GM23248 (cell line): ENCODE measurements around the gene LRRC7.

Source experiments
- EZH2 ChIP-seq: fragments of 200-600 bp; sonication (generic); IDR thresholded peaks from 2 replicates; pipeline ENCODE4 v1.6.1; 2018; ENCODE audit warnings: antibody characterized with exemption, mild to moderate bottlenecking; ENCODE audit not compliant: insufficient read depth, poor library complexity, severe bottlenecking
- EZH2phosphoT487 ChIP-seq: fragments of 200-600 bp; sonication (generic); IDR thresholded peaks from 2 replicates; pipeline ENCODE4 v1.6.1; 2018; ENCODE audit warnings: antibody characterized with exemption, moderate library complexity, mild to moderate bottlenecking, low read depth; ENCODE audit not compliant: insufficient read depth

DNA sequence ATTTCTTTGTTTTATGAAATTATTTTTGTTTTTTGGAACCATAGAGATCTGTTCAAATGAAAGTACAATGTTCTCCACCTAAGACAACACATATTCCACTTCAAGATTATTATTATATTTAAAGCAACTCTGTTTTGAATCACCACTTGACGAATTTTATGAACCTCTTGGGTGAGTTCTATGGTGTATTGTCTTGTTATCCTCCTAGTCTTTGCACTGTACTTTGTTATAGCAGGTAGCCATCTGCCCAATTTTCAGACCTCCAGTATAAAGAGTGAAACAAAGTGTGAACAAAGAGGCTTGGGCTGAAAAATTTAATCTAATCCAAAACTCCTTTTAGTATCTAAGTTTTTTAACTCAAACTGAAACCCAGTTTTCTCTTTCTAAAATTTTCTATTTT is 71.0 kb downstream of the LRRC7 start:
- TF ChIP-seq EZH2phosphoT487 (no peak), EZH2 (no peak)
